Measurements from ENCODE around the gene EFS. TPM values are rescaled to one million over a fixed set of nuclear protein-coding genes. Genes with fewer than 3 reads are reported as not detected.
"Not testable (repeated sequence)": the region's sequence is repeated elsewhere in the genome, so short reads cannot be mapped to it uniquely, and the experiment has no call there.

The EFS gene, protein sequence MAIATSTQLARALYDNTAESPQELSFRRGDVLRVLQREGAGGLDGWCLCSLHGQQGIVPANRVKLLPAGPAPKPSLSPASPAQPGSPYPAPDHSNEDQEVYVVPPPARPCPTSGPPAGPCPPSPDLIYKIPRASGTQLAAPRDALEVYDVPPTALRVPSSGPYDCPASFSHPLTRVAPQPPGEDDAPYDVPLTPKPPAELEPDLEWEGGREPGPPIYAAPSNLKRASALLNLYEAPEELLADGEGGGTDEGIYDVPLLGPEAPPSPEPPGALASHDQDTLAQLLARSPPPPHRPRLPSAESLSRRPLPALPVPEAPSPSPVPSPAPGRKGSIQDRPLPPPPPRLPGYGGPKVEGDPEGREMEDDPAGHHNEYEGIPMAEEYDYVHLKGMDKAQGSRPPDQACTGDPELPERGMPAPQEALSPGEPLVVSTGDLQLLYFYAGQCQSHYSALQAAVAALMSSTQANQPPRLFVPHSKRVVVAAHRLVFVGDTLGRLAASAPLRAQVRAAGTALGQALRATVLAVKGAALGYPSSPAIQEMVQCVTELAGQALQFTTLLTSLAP
- total RNA-seq = not detected in 2 replicates

DNA sequence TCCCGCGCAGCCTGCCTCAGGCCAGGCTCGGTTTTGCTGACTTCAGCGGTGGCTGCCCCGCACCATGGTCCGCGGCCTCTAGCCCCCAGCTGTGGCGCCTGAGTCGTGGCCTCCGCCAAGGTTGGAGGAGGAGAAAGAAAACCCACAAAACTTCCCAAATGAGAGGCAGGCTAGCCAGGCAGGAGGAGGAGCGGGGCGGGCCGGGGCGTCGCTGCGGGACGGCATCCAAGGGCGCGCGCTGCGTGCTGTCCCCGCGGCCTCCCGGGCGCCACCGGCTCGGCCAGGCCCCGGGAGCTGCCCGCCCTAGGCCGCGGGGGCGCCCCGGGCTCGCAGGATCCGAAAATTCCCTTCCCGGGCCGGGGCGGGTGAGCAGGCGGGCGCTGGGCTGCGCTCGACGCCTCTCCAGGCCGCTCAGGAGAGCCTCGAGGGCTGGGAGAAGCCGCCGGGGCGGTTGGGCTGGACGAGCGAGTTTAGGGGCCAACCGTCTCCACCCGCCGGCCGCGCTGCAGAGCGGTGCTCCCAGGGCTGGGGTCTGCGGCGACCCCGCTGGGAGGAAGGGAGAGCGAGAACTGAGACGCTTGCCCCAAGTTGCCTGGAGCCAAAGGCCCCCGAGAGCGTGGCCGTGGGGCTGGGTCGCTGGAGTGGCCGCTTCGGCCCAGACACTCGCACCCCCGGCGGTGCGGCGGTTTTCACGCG lies at the start of gene EFS:
Gene EFS, minus strand, starts transcription at position 137 of the 696 bp plus-strand sequence. CDS start 147 bp downstream, outside the sequence.
- no peak for DNase-seq (ENCODE audit: low read depth, low spot score)

DNA sequence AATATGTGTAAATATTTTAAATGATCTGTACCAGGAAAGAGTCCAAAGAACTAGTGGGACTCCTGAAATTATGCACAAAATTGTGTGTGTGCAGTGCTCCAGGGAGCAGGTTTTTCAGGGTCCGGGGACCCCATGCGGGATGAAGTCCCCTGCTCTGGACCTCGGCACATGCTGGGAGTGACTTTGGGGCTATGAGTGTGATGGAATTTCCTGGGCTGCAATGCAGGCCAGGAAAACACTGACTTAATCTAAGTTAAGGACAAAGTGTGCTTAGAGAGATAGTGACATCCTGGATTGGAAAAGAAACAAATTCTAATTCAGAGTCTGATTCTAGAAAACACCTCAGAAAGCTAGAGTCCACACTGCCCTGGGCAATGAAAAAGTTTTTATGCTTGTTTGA lies 49.3 kb upstream of the EFS start:
- DNase-seq (ENCODE audit: low read depth, low spot score) = no peak

DNA sequence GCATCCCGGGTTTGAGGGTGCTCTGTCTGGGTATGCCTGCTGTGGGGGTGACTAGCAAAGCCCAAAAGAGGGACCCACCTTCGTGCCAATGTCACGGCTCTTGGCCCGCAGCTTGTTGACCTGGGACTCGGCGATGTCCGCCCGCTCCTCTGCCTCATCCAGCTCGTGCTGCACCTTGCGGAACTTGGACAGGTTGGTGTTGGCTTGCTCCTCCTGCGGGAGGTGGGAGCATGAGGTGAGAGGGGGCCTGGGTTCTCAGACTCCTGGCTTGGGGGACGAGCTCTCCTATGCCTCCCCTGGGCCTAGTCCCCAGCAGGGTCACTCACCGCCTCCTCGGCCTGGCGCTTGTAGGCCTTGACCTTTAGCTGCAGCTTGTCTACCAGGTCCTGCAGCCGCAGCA lies 48.7 kb upstream of the EFS start:
- no peak for DNase-seq (ENCODE audit: low read depth, low spot score)

DNA sequence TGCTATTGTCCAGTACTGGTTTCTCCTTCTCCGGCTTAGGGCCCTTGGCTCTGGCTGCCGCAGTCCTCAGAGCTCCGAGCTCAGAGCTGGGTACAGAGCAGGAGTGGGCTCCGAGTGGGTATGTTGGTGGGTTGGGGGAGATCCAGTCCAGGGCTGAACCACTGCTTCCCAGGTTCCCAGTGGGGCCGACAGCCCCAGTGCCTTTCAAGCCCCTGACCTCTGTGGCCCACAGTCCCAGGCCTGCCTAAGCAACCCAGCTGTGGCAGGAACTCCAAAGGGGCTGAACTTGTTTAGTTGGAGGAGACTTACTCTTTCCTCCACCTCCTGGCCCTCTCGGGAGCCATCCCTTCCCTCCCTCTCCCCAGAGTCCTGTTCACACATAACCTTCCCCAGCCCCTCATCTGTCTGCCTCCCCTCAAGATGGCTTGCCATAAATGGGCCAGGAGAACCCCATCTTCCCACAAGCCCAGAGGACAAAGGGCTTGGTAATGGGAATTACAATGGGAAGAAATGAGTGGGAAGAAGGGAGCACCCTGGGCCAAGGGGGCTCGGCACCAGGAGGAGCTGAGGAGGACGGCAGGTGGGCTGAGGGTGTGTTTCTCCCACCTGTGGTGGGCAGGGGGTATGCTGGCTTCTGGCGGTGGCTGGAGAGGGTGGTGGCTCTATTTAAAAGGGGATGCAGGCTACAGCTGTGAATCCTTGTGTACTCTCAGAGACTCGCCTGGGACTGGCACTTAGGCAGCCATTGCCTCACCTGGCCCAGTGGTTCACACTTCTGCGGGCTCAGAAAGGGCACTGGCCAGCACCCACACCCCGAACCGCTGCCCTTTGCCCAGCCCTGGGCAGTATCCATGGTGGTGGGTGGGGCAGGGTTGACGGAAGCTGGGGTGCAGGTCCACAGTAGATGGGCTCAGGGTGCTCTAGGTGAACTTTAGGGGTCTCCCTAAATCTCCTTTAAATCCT lies 46.9 kb upstream of the EFS start:
- DNase-seq (ENCODE audit: low read depth, low spot score) = no peak

DNA sequence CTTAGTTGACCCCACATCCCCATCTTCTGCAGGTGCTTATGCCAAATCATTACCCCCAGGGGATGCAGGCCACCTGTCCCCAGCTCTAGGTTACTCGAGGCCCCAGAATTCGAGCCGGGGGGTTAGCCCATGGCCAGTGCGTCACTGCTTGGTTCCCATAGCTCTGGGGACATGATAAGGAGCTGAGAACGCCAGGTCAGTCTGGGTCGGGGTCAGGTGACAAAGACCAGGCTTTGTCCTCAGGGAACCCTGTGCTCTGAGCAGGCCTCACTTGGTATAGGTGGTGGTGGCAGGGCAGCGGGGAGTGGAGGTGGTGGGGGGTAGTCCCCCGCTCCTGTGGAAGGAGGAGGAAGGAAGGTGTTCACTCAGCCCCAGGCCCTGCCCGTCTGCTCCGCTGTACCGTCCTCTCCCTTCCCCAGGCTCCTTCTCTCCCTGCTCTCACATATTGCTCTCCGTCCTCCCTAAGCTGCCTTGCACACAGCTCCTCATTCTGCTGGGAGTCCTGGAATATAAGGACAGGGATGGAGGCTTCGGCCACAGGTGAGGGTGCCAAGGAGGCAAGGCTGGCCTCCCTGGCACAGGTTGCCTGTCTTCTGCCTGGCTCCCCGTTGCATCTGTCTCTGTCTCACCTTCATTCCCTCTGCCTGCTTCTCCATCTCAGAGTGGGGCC lies 45.1 kb upstream of the EFS start:
- DNase-seq (ENCODE audit: low read depth, low spot score) = no peak

DNA sequence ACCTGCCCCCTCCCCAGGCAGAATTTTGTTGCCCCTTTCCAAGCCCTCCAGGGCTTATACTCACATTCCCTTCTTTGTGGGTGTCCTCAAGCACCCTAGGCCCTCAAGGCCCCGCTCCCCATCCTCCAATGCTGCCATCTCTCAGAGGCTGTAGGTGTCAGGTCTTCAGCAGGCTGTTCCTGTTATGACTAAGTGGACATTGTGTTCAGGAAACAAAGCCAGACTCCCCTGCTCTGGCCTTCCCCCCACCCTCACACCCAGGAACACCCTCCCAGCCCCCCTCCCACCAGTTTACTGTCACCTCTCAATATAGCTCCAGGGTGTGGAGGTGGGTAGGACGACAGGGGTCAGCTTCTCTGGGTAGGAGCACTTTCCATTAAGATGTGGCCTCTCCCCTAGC lies 44.5 kb upstream of the EFS start:
- DNase-seq (ENCODE audit: low read depth, low spot score) = no peak

DNA sequence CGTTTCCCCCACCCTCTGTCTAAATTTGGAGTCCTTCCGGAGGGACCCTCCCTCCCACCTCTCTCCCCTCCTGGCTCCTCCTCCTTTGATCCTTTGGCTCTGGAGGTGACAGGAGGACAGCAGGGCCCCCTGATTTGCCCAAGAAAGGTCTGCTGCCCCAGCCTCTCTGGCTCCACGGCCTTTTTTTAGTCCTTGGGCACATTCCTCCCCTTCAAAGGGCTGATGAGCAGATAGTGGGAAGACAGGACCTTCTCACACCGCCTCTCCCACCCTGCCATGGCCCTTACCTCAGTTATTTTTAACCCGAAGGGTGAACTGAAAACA lies 43.3 kb upstream of the EFS start:
- DNase-seq (ENCODE audit: low read depth, low spot score) = no peak

DNA sequence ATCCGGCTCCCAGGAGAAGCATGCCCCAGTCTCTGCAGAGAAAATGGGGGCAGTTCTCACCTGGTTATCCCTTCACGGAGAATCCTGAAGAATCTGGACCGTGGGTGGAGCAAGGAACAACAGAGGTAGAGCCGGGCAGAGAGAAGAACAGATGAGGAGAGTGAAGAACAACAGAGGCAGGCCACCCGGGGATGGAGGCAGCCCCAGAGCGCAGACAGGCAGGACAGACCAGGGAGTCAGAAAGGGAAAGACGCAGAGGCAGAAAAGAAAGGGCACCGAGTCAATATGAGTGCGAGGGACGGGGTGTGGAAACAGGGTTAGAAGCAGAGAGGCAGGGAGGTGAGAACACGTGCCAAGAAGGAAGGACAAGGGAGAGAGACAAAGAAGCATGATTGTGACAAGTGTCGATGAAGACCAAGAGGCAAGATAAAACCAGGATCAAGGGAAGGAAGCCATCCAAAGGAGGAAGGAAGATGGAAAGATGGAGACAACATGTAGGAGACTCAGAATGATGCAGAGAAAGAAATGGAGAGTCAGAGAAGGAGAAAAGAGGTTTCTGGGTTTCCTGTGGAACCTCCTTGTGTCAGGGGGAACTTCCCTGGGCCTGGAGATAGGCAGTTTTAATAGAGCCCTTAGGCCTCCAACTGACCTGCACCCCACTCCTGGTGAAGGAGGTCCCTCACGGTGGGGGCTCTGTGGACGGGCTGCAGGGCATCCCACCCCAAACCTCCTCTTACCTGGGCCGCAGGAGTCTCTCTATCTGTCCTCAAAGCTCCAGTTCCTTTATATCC lies 42.7 kb upstream of the EFS start, which contains the start of gene MYH6:
Gene MYH6, minus strand, starts transcription at position 758 of the 791 bp plus-strand sequence. CDS start 1,050 bp downstream, outside the sequence.
- DNase-seq (ENCODE audit: low read depth, low spot score) = no peak

DNA sequence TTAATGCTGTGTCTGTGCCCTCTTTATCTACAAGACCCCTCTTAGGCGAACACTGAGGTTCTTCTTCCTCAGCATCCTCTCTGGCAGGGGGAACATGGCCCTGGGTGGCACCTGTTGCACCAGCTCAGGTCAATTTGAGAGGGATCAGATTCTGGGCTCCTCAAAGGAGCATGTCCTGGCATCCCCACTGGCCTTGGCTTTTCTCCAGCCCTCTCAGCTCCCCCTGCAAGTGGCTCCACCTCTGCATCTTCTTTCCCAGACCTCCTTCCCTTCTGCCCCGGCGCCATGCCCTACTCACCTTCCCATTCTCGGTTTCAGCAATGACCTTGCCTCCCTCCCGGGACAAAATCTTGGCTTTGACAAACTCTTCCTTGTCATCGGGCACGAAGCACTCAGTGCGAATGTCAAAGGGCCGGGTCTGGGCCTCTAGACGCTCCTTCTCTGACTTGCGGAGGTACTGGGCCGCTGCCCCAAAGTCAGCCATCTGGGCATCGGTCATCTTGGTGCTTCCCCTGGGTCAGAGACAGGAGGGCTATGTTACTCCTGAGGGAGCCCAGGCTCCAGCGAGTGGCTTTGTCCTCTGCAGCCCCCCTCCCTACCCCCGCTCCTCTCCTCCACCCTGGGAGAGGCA lies 41.9 kb upstream of the EFS start:
- DNase-seq (ENCODE audit: low read depth, low spot score) = no peak

DNA sequence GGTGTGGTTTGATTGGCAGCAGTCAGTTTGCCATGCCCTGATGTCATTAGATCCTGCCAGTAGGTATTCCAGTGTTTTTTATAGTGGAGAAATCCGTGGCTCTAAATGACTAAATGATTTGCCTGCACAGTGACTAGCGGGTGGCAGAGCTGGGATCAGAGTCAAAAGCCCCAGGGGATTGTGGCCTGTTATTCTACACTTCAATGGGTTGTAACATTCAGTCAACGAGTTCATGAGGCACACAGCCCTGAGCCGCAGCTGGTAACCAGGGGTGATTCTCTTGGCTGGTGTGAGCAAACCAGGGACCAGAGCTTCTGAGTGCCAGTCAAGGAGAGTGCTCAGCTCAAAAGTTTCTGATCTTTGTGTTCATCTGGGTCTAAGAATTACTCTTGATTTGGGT lies 41.3 kb upstream of the EFS start:
- no peak for DNase-seq (ENCODE audit: low read depth, low spot score)

DNA sequence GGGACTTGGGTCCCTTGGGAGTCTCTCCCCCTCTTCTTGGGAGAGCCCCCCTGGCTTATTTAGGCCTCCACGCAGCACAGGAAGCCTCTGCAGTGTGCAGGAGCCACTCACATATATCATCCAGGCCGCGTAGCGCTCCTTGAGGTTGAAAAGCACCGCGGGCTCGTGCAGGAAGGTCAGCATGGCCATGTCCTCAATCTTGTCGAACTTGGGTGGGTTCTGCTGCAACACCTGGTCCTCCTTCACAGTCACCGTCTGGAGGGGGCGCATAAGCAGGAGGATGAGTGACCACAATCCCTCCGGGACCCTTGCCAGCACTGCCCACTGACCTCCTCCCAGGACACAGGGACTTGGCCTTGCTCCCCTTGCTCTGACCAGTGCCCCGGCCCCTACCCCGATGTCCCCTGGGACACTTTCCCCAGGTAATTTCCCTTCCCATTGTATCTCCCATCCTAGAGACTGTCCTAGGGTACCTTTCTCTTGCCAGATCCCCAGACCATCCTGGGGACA lies 40.6 kb upstream of the EFS start:
- DNase-seq (ENCODE audit: low read depth, low spot score) = no peak

DNA sequence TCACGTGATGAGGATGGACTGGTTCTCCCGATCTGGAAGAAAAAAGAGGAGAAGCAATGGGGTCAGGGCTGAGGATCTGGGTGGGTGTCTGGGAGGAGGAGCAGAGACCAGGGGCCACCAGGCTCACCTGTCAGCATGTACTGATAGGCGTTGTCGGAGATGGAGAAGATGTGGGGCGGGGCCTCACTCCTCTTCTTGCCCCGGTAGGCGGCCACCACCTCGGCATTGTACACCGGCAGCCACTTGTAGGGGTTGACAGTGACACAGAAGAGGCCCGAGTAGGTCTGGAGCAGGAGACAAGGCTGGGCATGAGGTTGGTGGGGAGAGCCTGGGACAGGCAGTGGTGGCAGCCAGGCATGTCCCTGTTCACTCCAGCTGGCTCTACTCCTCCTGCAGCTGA lies 40.1 kb upstream of the EFS start:
- no peak for DNase-seq (ENCODE audit: low read depth, low spot score)

DNA sequence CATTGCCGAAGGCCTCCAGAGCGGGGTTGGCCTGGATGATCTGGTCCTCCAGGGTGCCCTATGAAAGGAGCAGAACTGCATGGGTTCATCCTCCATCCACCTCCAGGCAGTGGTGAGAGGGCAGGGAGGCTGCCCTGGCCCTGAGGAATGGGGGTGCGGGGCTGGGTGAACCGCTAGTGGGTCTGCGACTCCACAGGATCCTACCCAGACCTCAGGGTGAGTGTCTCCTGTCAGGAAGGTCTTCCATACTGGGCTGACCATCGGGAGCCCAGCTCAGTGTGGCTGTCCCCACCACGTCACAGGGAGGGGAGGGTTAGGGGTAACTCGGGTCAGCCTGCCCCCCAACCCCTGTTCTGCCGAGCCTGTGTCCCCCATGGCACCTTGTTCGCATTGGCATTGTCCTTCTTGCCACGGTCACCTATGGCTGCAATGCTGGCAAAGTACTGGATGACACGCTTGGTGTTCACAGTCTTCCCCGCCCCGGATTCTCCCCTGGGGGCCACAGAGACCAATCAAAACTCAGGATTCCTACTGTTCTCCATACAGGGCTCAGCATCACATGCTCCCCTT lies 39.4 kb upstream of the EFS start:
- DNase-seq (ENCODE audit: low read depth, low spot score) = no peak

DNA sequence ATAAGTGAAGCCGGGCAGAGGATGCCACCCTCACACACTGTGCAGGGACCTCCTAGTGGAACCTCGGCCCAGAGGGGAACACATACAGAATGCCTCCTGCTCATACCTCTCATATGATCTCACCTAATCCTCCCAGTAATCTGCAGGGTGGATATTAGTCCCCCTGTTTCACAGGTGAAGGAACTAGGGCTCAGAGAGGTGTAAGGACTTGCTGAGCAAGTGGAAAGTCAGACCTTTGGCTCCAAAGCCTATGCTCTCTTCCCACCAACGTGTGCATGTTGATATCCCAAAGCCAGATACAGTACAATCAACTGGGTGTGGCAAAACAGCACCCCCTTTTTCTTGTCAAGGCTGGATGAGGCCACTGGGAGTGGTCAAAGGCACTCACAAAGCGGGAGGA lies 38.9 kb upstream of the EFS start:
- no peak for DNase-seq (ENCODE audit: low read depth, low spot score)

DNA sequence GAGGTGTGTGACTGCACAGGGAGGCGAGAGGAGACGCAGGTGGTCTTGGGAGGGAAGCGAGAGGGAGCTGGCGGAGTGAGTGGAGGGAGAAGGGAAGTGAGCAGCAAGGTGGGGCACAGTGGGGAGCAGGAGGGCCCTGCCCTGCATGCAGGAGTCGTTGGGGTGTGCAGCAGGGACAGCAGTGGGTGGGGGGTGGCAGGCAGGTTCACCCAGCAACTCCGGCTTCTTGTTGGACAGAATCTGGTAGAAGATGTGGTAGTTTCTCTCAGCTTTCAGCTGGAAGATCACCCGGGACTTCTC lies 38.1 kb upstream of the EFS start:
- DNase-seq (ENCODE audit: low read depth, low spot score) = no peak

DNA sequence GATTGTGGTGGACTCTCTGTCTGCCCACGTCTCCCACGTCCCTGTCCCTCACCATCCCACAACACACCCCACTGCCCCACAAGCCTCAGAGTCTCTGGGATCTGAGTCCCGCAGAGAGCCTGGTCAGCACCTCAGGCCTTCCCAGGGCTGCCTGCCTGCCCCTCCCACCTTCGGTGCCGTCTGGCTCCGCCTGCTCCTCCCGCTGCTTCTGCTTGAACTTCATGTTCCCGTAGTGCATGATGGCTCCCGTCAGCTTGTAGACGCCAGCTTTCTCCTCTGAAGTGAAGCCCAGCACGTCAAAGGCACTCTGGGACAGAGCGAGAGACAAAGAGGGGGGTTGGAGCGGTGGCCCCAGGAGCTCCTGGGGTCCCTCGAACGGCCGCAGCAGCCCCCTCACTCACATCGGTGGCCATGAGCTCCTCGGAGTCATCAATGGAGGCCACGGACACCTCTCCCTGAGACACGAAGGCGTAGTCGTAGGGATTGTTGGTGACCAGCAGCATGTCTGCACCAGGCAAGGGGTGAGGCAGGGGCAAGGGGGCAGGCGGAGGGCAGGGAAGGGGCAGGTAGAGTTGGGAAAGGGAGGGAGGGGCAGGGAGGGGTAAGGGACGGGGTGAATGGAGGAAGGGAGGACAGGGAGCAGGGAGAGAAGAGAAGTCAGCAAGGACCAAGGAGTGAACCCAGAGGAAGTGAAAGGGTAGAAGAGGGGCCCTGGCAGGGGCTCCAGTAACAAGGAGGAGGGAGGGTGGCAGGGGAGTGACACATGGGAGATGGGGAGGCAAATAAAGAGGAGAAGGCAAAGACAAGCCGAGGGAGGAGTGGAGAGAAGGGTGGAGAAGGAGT lies 37.5 kb upstream of the EFS start:
- no peak for DNase-seq (ENCODE audit: low read depth, low spot score)

DNA sequence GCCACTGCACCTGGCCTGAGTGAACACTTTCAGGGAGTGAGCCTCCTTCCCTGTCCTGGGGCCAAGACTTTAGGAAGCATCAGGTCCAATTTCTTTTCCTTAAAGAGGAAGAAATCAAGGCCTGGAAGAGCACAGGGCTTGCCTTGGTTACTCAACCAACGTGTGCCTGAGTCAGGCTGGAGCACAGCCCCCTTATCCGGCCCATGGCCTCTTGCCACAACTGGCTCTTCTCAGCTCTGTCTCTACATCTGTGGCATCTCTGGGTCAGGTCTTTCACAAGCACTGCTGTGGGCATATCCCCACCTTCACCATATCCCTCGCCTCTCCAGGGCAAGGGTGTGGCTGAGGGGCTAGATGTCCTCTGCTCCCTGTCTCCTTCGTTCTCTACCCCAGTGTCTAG lies 36.3 kb upstream of the EFS start:
- no peak for DNase-seq (ENCODE audit: low read depth, low spot score)

DNA sequence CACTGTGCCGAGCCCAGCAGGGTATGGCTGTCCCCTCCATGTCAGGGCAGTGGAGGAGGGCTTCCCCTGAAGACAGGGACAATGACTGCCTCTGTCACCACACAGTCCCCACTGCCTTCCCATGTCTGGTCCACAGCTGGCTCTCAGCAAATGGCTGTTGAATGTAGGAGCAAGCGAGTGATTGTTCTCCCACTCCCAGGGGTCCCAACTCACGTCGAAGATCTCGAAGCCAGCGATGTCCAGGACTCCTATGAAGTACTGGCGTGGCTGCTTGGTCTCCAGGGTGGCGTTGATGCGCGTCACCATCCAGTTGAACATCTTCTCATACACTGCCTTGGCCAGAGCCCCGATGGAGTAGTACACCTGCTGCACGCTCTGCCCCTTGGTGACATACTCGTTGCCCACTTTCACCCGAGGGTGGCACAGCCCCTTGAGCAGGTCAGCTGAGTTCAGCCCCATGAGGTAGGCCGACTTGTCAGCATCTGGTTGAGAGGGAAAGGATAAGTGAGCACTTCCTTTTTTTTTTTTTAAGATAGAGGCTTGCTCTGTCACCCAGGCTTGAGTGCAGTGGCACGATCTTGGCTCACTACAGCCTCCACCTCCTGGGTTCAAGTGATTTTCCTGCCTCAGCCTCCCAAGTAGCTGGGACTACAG lies 35.7 kb upstream of the EFS start:
- DNase-seq (ENCODE audit: low read depth, low spot score) = not testable (repeated sequence)
